KOPT-K1 (cell line): Measurements from ENCODE around the gene GRM3.

ENCODE experiments used
- H3K27ac ChIP-seq: fragments of 200-600 bp; sonication (generic); 2 replicates; pipeline ENCODE4 v1.5.1; 2016; ENCODE audit warnings: antibody characterized with exemption, mild to moderate bottlenecking, low read depth, low read length; ENCODE audit not compliant: poor library complexity, severe bottlenecking
- H3K36me3 ChIP-seq: fragments of 200-600 bp; sonication (generic); 2 replicates; pipeline ENCODE4 v1.5.1; 2017; ENCODE audit warnings: antibody characterized with exemption, mild to moderate bottlenecking, low read length, moderate library complexity; ENCODE audit not compliant: insufficient read depth
- H3K9me3 ChIP-seq: fragments of 200-600 bp; sonication (generic); 2 replicates; pipeline ENCODE4 v1.5.1; 2017; ENCODE audit warnings: antibody characterized with exemption, low read length, mild to moderate bottlenecking; ENCODE audit not compliant: insufficient read depth, poor library complexity, severe bottlenecking

The GRM3 gene

GRCh38 chr7:86664486-86664885 is 20.8 kb downstream of the GRM3 start:
- no peaks in the 10 kb centered on the region for H3K9me3 ChIP-seq
- no peak overlapping the region for H3K27ac ChIP-seq
- no peaks in the 10 kb centered on the region for H3K36me3 ChIP-seq

- Histone ChIP-seq H3K27ac (no peak overlapping the region), H3K9me3 (no peaks in the 10 kb centered on the region), H3K36me3 (no peaks in the 10 kb centered on the region)
Observed at GRCh38 chr7:86664991-86665390, 21.3 kb downstream of the GRM3 start.

GRCh38 chr7:86665669-86666068 is 22.0 kb downstream of the GRM3 start:
- Histone ChIP-seq H3K36me3 (no peaks in the 10 kb centered on the region), H3K9me3 (no peaks in the 10 kb centered on the region), H3K27ac (no peak overlapping the region)

- Histone ChIP-seq H3K9me3 (no peaks in the 10 kb centered on the region), H3K36me3 (no peaks in the 10 kb centered on the region), H3K27ac (no peak overlapping the region)
Observed at GRCh38 chr7:86667732-86668131, 24.0 kb downstream of the GRM3 start.

GRCh38 chr7:86668315-86668714 is 24.6 kb downstream of the GRM3 start:
- H3K9me3 ChIP-seq = no peaks in the 10 kb centered on the region
- H3K27ac ChIP-seq = no peak overlapping the region
- no peaks in the 10 kb centered on the region for H3K36me3 ChIP-seq

DNA sequence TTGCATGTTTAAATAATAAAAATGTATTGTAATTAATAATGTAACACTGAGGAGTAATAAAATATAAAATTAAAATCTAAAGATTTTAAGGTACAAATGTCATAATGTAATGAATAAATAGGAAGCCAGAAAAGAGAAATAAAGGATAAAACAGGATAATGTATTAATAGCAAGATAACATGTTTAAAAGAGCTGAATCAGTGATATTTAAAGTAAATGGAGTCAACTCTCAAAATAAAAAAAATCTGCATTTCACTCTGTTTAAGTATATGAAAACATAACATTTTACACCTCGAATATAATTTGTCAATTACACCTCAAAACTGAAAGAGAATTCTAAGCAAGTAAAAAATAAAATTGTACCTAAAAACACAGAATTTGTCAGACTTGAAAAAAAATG is 44.1 kb downstream of the GRM3 start:
- Histone ChIP-seq H3K36me3 (no peaks in the 10 kb centered on the region), H3K27ac (no peak overlapping the region), H3K9me3 (no peaks in the 10 kb centered on the region)

DNA sequence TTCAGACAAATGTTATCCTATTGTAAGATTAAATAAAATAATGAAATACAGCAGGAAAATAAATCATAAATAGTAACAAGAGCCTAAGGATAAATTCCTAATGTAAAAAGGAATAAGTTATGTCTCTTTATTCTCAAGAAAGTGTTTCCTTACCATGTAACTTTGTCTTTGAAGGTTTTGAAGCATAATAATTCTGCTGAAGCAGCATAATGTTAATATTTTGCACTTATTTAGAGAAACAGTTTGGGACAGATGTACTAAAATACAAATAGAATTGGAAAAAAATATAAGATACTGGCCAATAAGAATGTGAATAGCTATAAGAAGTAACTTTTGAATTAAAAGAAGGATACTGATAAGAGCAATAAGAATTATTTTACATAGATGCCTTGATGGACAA is 45.7 kb downstream of the GRM3 start:
- Histone ChIP-seq H3K36me3 (no peaks in the 10 kb centered on the region), H3K9me3 (no peaks in the 10 kb centered on the region), H3K27ac (no peak overlapping the region)

DNA sequence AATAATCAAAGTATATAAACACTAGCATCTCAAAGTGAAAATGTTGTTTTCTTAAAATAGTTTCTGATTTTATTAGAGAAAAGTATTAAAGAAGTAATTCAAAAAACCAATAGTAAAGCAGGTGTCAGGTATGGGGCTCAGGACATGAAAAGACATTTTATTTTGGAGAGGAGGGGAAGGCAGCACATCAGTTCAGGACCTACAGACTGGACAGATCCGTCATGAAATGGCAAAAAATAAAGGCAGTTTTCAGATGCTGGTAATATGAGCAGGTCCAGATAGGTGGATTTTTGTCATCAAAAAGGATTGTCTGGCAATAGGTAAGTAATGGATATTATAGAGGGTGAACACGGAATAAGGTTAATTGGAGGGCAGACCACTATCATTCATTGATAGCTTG is 49.0 kb downstream of the GRM3 start:
- no peak overlapping the region for H3K27ac ChIP-seq
- no peaks in the 10 kb centered on the region for H3K9me3 ChIP-seq
- H3K36me3 ChIP-seq = no peaks in the 10 kb centered on the region

GRCh38 chr7:86706406-86706805 is 62.7 kb downstream of the GRM3 start:
- no peaks in the 10 kb centered on the region for H3K9me3 ChIP-seq
- H3K27ac ChIP-seq = no peak overlapping the region
- no peaks in the 10 kb centered on the region for H3K36me3 ChIP-seq

GRCh38 chr7:86708031-86708680 is 64.4 kb downstream of the GRM3 start:
- Histone ChIP-seq H3K9me3 (no peaks in the 10 kb centered on the region), H3K27ac (no peak overlapping the region), H3K36me3 (no peaks in the 10 kb centered on the region)

- Histone ChIP-seq H3K9me3 (no peaks in the 10 kb centered on the region), H3K27ac (no peak overlapping the region), H3K36me3 (no peaks in the 10 kb centered on the region)
Observed at GRCh38 chr7:86720306-86720705, 76.6 kb downstream of the GRM3 start.

GRCh38 chr7:86733783-86734182 is 90.1 kb downstream of the GRM3 start:
- Histone ChIP-seq H3K36me3 (no peaks in the 10 kb centered on the region), H3K9me3 (peaks cover 8% of the 10 kb centered on the region), H3K27ac (no peak overlapping the region)

DNA sequence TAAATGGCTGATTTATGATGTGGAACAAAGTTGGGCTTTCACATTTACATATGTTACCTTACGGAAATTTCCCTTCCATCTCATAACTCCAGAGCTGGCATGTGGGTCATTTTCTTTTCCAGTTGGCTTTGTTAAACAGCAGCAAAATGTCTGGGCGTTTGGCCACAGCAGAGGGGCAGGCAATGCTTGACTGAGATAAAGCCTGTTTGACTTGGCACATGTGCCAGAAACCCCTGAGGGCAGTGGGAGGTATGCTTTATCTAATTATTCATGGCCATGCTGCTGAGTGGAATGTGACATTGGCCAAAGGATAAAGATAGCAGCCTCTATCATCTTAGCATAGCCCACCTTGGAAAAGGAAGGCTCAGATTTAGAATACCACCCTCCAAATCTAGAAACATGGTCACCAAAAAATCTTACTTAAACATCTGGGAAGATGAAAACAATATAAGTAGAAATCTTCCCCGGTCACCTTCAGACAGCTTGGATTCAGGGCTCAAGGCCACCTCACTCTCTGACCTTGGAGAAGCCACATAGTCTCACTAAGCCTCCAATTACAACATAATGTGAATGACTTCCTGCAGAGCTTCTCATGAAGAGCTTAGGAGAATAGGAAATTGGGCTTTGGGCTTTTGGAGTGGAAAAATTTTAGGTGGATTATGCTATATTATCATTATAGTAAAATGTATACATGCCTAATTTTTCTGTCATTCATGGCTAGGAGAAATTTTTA is 101.5 kb downstream of the GRM3 start:
- no peak overlapping the region for H3K27ac ChIP-seq
- H3K9me3 ChIP-seq = no peaks in the 10 kb centered on the region
- H3K36me3 ChIP-seq = no peaks in the 10 kb centered on the region

GRCh38 chr7:86747698-86748097 is 104.0 kb downstream of the GRM3 start:
- no peaks in the 10 kb centered on the region for H3K9me3 ChIP-seq
- H3K27ac ChIP-seq = no peak overlapping the region
- H3K36me3 ChIP-seq = no peaks in the 10 kb centered on the region

DNA sequence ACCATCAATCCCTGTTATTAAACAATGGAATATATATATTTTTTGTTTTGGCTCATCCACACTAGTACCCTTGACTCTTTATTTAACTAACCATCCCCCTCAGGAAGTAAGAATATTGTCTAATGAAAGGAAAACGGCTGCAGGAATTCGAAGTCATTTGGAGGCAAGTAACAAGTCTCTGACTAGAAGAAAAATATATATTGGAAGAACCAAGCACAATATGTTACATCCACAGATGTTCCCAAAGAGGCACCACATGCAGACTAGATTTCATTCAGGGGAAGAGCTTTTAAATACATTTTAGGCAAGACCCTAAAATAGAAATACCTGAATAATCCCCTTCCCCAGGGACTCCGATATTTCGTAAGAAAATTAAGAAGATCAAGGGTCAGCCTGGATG is 104.5 kb downstream of the GRM3 start:
- Histone ChIP-seq H3K36me3 (no peaks in the 10 kb centered on the region), H3K9me3 (no peaks in the 10 kb centered on the region), H3K27ac (no peak overlapping the region)
